Smooth muscle cell (in vitro differentiated cells): Measurements from ENCODE around the gene FUT1. TPM values are rescaled to one million over a fixed set of nuclear protein-coding genes. Genes with fewer than 3 reads are reported as not detected.

Experiments
- DNase-seq: peaks from one replicate; lab custom pipeline; 2025; ENCODE audit not compliant: unreplicated experiment; lab: John Stamatoyannopoulos, UW
- H2AFZ ChIP-seq: fragments of 200-600 bp; sonication (generic); 2 replicates; pipeline ENCODE4 v1.6.0; 2016; ENCODE audit warnings: antibody characterized with exemption, low read depth, mild to moderate bottlenecking
- H3F3A ChIP-seq: fragments of 200-600 bp; sonication (generic); 2 replicates; pipeline ENCODE4 v1.6.0; 2017; ENCODE audit warnings: antibody characterized with exemption, low read depth
- H3K27ac ChIP-seq: fragments of 200-600 bp; sonication (generic); 2 replicates; pipeline ENCODE4 v1.5.1; 2016; ENCODE audit warnings: low read depth, mild to moderate bottlenecking
- H3K27me3 ChIP-seq: fragments of 200-600 bp; sonication (generic); 2 replicates; pipeline ENCODE4 v1.6.1; 2016; ENCODE audit warnings: low read depth, mild to moderate bottlenecking
- H3K36me3 ChIP-seq: fragments of 200-600 bp; sonication (generic); 2 replicates; pipeline ENCODE4 v1.5.1; 2016; ENCODE audit warnings: low read depth
- H3K4me1 ChIP-seq: fragments of 200-600 bp; sonication (generic); 2 replicates; pipeline ENCODE4 v1.5.1; 2016; ENCODE audit warnings: low read depth
- H3K4me2 ChIP-seq: fragments of 200-600 bp; sonication (generic); 2 replicates; pipeline ENCODE4 v1.6.0; 2016; ENCODE audit warnings: mild to moderate bottlenecking
- H3K4me3 ChIP-seq: fragments of 200-600 bp; sonication (generic); 2 replicates; pipeline ENCODE4 v1.5.1; 2016; ENCODE audit warnings: mild to moderate bottlenecking
- H3K79me2 ChIP-seq: fragments of 200-600 bp; sonication (generic); 2 replicates; pipeline ENCODE4 v1.6.0; 2016; ENCODE audit warnings: low read depth, mild to moderate bottlenecking
- H3K9ac ChIP-seq: fragments of 200-600 bp; sonication (generic); 2 replicates; pipeline ENCODE4 v1.6.0; 2016; ENCODE audit warnings: low read depth
- H3K9me3 ChIP-seq: fragments of 200-600 bp; sonication (generic); replicated peaks from 2 replicates; pipeline ENCODE4 v1.5.1; 2016; ENCODE audit warnings: low read depth
- H4K20me1 ChIP-seq: fragments of 200-600 bp; sonication (generic); 2 replicates; pipeline ENCODE4 v1.6.0; 2016; ENCODE audit warnings: low read depth
- CTCF ChIP-seq: fragments of 200-600 bp; sonication (generic); IDR thresholded peaks from 2 replicates; pipeline ENCODE4 v1.5.1; 2017; ENCODE audit warnings: borderline replicate concordance, mild to moderate bottlenecking, antibody characterized with exemption; ENCODE audit not compliant: insufficient read depth, poor library complexity, severe bottlenecking
- WGBS: methylation state at CpG from one replicate; pipeline ENCODE4 v1.1.7; 2016; ENCODE audit warnings: low lambda C conversion rate; 5-methylcytosine and 5-hydroxymethylcytosine counted together
- polyA plus RNA-seq: library from polyadenylated mRNA; unstranded; fragments of >200 nt; fragmentation: Nextera tagmentation; extraction: Ambion mirVana; gene quantifications from 2 replicates; pipeline ENCODE4 v1.2.1, GENCODE V29; 2016
- total RNA-seq: library from RNA; depleted of rRNA; stranded (reverse); fragments of >200 nt; gene quantifications from 2 replicates; pipeline ENCODE4 v1.2.3, GENCODE V29; 2014

Gene FUT1
- total and polyA plus RNA-seq, 2 experiments from 2014 or later, result 0.51 to 0.58 TPM

DNA sequence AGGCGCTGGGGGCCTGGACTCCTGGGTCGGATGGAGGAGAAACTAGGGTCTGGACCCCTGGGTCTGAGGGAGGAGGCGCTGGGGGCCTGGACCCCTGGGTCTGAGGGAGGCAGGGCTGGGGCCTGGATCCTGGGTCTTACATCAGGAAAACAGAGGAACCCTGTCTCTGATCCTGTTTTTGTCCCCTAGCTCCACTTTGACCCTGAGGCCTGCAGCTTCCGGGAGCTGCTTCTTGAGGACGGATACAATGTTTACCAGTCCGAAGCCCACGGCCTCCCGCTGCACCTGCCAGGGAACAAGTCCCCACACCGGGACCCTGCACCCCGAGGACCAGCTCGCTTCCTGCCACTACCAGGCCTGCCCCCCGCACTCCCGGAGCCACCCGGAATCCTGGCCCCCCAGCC lies 5.3 kb upstream of the FUT1 start:
- Histone ChIP-seq H3K36me3 (no peaks in the 10 kb centered on the region), H3K9me3 (no peaks in the 10 kb centered on the region), H3K27me3 (peaks cover 18% of the 10 kb centered on the region), H3K27ac (no peak overlapping the region), H3K4me2 (no peak overlapping the region), H3K9ac (no peak overlapping the region), H3K79me2 (no peaks in the 10 kb centered on the region), H3K4me3 (no peak overlapping the region), H3K4me1 (peaks cover 3% of the 10 kb centered on the region), H2AFZ (no peak overlapping the region), H4K20me1 (no peaks in the 10 kb centered on the region), H3F3A (no peaks in the 10 kb centered on the region)
- DNase-seq, result no peak
- TF ChIP-seq CTCF, result no peak
- 96% methylated on average over 14 of the region's 14 CpGs for WGBS

- TF ChIP-seq CTCF, result no peak
- Histone ChIP-seq H3K9me3 (no peaks in the 10 kb centered on the region), H3K9ac (no peak overlapping the region), H4K20me1 (no peaks in the 10 kb centered on the region), H3K79me2 (no peaks in the 10 kb centered on the region), H3K4me2 (no peak overlapping the region), H3K27me3 (peaks cover 22% of the 10 kb centered on the region), H3K27ac (no peak overlapping the region), H3K36me3 (no peaks in the 10 kb centered on the region), H3K4me1 (peaks cover 3% of the 10 kb centered on the region), H3F3A (peaks cover 1% of the 10 kb centered on the region), H2AFZ (no peak overlapping the region), H3K4me3 (no peak overlapping the region)
- WGBS, result 98% methylated on average over 12 of the region's 12 CpGs
- DNase-seq, result no peak
Observed at GRCh38 chr19:48757089-48757675, 4.7 kb upstream of the FUT1 start.

GRCh38 chr19:48756686-48757085 lies 4.2 kb upstream of the FUT1 start:
- 89% methylated on average over 4 of the region's 9 CpGs for WGBS
- H3K4me3 ChIP-seq, result no peak overlapping the region
- no peak overlapping the region for H3K9ac ChIP-seq
- no peak for TF ChIP-seq CTCF
- peaks cover 3% of the 10 kb centered on the region for H3K4me1 ChIP-seq
- no peak overlapping the region for H3K4me2 ChIP-seq
- H3K27me3 ChIP-seq, result peaks cover 24% of the 10 kb centered on the region
- H2AFZ ChIP-seq, result no peak overlapping the region
- H4K20me1 ChIP-seq, result no peaks in the 10 kb centered on the region
- no peaks in the 10 kb centered on the region for H3K9me3 ChIP-seq
- H3K27ac ChIP-seq, result no peak overlapping the region
- H3K79me2 ChIP-seq, result no peaks in the 10 kb centered on the region
- H3K36me3 ChIP-seq, result no peaks in the 10 kb centered on the region
- DNase-seq, result no peak
- H3F3A ChIP-seq, result peaks cover 3% of the 10 kb centered on the region

DNA sequence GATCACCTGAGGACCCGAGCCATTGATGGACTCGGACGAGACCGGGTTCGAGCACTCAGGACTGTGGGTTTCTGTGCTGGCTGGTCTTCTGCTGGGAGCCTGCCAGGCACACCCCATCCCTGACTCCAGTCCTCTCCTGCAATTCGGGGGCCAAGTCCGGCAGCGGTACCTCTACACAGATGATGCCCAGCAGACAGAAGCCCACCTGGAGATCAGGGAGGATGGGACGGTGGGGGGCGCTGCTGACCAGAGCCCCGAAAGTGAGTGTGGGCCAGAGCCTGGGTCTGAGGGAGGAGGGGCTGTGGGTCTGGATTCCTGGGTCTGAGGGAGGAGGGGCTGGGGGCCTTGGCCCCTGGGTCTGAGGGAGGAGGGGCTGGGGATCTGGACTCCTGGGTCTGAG lies 3.8 kb upstream of the FUT1 start:
- Histone ChIP-seq H3K79me2 (no peaks in the 10 kb centered on the region), H3K36me3 (no peaks in the 10 kb centered on the region), H3F3A (peaks cover 3% of the 10 kb centered on the region), H3K4me2 (no peak overlapping the region), H3K4me3 (no peak overlapping the region), H3K27ac (no peak overlapping the region), H3K4me1 (peaks cover 3% of the 10 kb centered on the region), H3K9me3 (no peaks in the 10 kb centered on the region), H3K27me3 (peaks cover 19% of the 10 kb centered on the region), H3K9ac (no peak overlapping the region), H4K20me1 (no peaks in the 10 kb centered on the region), H2AFZ (no peak overlapping the region)
- WGBS, result 93% methylated on average over 11 of the region's 11 CpGs
- no peak for DNase-seq
- no peak for TF ChIP-seq CTCF
